K562 (cell line): Measurements from ENCODE around the gene SLC6A8. TPM values are rescaled to one million over a fixed set of nuclear protein-coding genes. Genes with fewer than 3 reads are reported as not detected.

ENCODE experiments used
- BCLAF1 ChIP-seq, 2 experiments: fragments of 450-650 bp in 1 of 2; IDR thresholded peaks; 2 replicates each; pipeline ENCODE4 v1.6.1; 2011 to 2017; ENCODE audit warnings: low read depth in 2 of 2, antibody characterized with exemption in 1 of 2, borderline replicate concordance in 1 of 2, low read length in 1 of 2, mild to moderate bottlenecking in 1 of 2, mixed read lengths in 1 of 2; ENCODE audit not compliant: control insufficient read depth in 1 of 2
- BRD9 ChIP-seq: fragments of 450-650 bp; IDR thresholded peaks from 2 replicates; pipeline ENCODE4 v1.6.1; 2018; ENCODE audit warnings: low read depth; ENCODE audit not compliant: partially characterized antibody
- DDX20 ChIP-seq: fragments of 450-650 bp; IDR thresholded peaks from 2 replicates; pipeline ENCODE4 v1.6.1; 2016; ENCODE audit warnings: missing genetic modification characterization, low read depth, mild to moderate bottlenecking, missing compliant biosample characterization, moderate library complexity
- DLX4 ChIP-seq: fragments of 250-450 bp; sonication (Bioruptor Pico); IDR thresholded peaks from 2 replicates; pipeline ENCODE4 v1.6.1; 2021; ENCODE audit warnings: mild to moderate bottlenecking
- HDAC1 ChIP-seq, 2 experiments: fragments of 450-650 bp; IDR thresholded peaks; 2 replicates each; pipeline ENCODE4 v1.6.1; 2016 to 2017; ENCODE audit warnings: inconsistent platforms in 1 of 2, mild to moderate bottlenecking in 1 of 2, moderate library complexity in 1 of 2
- JUN ChIP-seq, 2 experiments: sonication (generic) in 1 of 2; formaldehyde crosslinking in 1 of 2; IDR thresholded peaks; 2 replicates each; pipeline versions ENCODE4 v1.6.1 to v1.8.0; 2012 to 2022; ENCODE audit warnings: borderline replicate concordance in 2 of 2, mild to moderate bottlenecking in 2 of 2, improper control_type of control experiment in 1 of 2, low read depth in 1 of 2, low read length in 1 of 2, missing genetic modification reagents in 1 of 2
- KAT7 ChIP-seq: sonication (generic); formaldehyde crosslinking; IDR thresholded peaks from 2 replicates; pipeline ENCODE4 v1.8.0; 2022; ENCODE audit warnings: missing genetic modification reagents, mild to moderate bottlenecking, borderline replicate concordance
- MED1 ChIP-seq: sonication (generic); formaldehyde crosslinking; IDR thresholded peaks from 2 replicates; pipeline ENCODE4 v1.8.1; 2023; ENCODE audit warnings: missing genetic modification reagents, borderline replicate concordance
- PHF20 ChIP-seq: fragments of 450-650 bp; IDR thresholded peaks from 2 replicates; pipeline ENCODE4 v1.6.1; 2018; ENCODE audit not compliant: partially characterized antibody
- PML ChIP-seq: IDR thresholded peaks from 2 replicates; pipeline ENCODE4 v1.6.1; 2012; ENCODE audit warnings: low read length, inconsistent platforms
- RERE ChIP-seq: sonication (generic); formaldehyde crosslinking; IDR thresholded peaks from 2 replicates; pipeline ENCODE4 v1.8.0; 2023; ENCODE audit warnings: missing genetic modification reagents, mild to moderate bottlenecking, borderline replicate concordance
- SIN3A ChIP-seq, 2 experiments: fragments of 150-350 bp in 1 of 2; IDR thresholded peaks; 2 replicates each; pipeline ENCODE4 v1.6.1; 2011 to 2016; ENCODE audit warnings: borderline replicate concordance in 2 of 2, low read depth in 2 of 2, low read length in 2 of 2, mild to moderate bottlenecking in 2 of 2, moderate library complexity in 2 of 2; ENCODE audit not compliant: control insufficient read depth in 1 of 2
- SLC30A9 ChIP-seq: fragments of 250-450 bp; sonication (Bioruptor Pico); IDR thresholded peaks from 2 replicates; pipeline ENCODE4 v1.8.0; 2022; ENCODE audit warnings: mild to moderate bottlenecking, moderate library complexity
- SMARCA5 ChIP-seq: fragments of 450-650 bp; IDR thresholded peaks from 2 replicates; pipeline ENCODE4 v1.6.1; 2016
- SNAPC5 ChIP-seq: fragments of 250-450 bp; sonication (Bioruptor Pico); IDR thresholded peaks from 2 replicates; pipeline ENCODE4 v1.8.0; 2021; ENCODE audit warnings: moderate library complexity, mild to moderate bottlenecking, inconsistent platforms
- TARDBP ChIP-seq: fragments of 450-650 bp; IDR thresholded peaks from 2 replicates; pipeline ENCODE4 v1.6.1; 2016
- ZBTB12 ChIP-seq: fragments of 250-450 bp; sonication (Bioruptor Pico); IDR thresholded peaks from 2 replicates; pipeline ENCODE4 v1.4.0; 2020
- ZC3H11A ChIP-seq: IDR thresholded peaks from 2 replicates; pipeline ENCODE4 v1.6.1; 2012; ENCODE audit warnings: low read depth, low read length, improper control_type of control experiment
- polyA plus RNA-seq, 8 experiments: library from polyadenylated mRNA; depleted of rRNA in 4 of 8; stranded (reverse) in 5 of 8; unstranded in 3 of 8; fragments of >200 nt; fragmentation: Nextera tagmentation in 2 of 8; fragmentation: Illumina TruSeq in 1 of 8; extraction: Ambion mirVana in 2 of 8; extraction: Trizol in 1 of 8; gene quantifications; 2 replicates each; pipeline versions ENCODE4 v1.2.1 to v1.2.3, GENCODE V29; 2011 to 2014; ENCODE audit warnings: inconsistent platforms in 1 of 8, missing spikeins in 1 of 8
- total RNA-seq, 7 experiments: library from RNA; depleted of rRNA in 6 of 7; stranded (reverse); fragments of >200 nt in 6 of 7; fragmentation: Illumina TruSeq in 2 of 7; extraction: Trizol in 2 of 7; gene quantifications; 2 replicates each; pipeline versions ENCODE4 v1.2.1 to v1.2.3, GENCODE V29; 2011 to 2021; ENCODE audit warnings: low replicate concordance in 1 of 7

The SLC6A8 gene
- total and polyA plus RNA-seq, 9 of the 15 experiments (the other 6 are each of a cell fraction or from before 2014, with no cell fraction given) = 0.68 to 144 (median 34.3) TPM

- TF ChIP-seq DDX20 (no peak), SNAPC5 (CRISPR knock-in tag) (no peak), JUN (IDR thresholded peaks at IDR 0.05; ENCODE audit: borderline replicate concordance, low read depth, low read length) (no peak), JUN (CRISPR knock-in tag; IDR thresholded peaks at IDR 0.05; ENCODE audit: borderline replicate concordance) (no peak), PHF20 (no peak), ZBTB12 (CRISPR knock-in tag) (no peak), HDAC1 (IDR thresholded peaks at IDR 0.05) (0 out of 4 replicates have a peak, but pooled peaks of 1 of the 2 experiments have one; percentile 3), SLC30A9 (CRISPR knock-in tag) (no peak), TARDBP (no peak), BCLAF1 (IDR thresholded peaks at IDR 0.05; ENCODE audit: borderline replicate concordance in 1 of 2, control insufficient read depth in 1 of 2, low read depth in 2 of 2, low read length in 1 of 2) (no peak), MED1 (CRISPR knock-in tag) (no peak), KAT7 (CRISPR knock-in tag) (no peak), ZC3H11A (no peak), BRD9 (no peak), DLX4 (CRISPR knock-in tag) (no peak), RERE (CRISPR knock-in tag) (no peak), PML (no peak), SMARCA5 (no peak), SIN3A (IDR thresholded peaks at IDR 0.05; ENCODE audit: borderline replicate concordance in 2 of 2, control insufficient read depth in 1 of 2, low read depth in 2 of 2, low read length in 2 of 2) (no peak)
Observed at GRCh38 chrX:153686711-153687110, 1.0 kb upstream of the SLC6A8 start (continued).
